OCI-LY3 (cell line): ENCODE data around the gene WDR72.

Experiments
- H2AFZ ChIP-seq: fragments of 200-600, 300-600 bp; shearing (Covaris generic); 2 replicates; pipeline ENCODE4 v1.6.0; 2014; ENCODE audit warnings: antibody characterized with exemption, low read depth, low read length
- H3K27ac ChIP-seq: fragments of 200-600, 300-600 bp; sonication (generic); 2 replicates; pipeline ENCODE4 v1.5.1; 2014; ENCODE audit warnings: mild to moderate bottlenecking, low read length, moderate library complexity, mixed read lengths
- H3K27me3 ChIP-seq: fragments of 200-600, 300-600 bp; sonication (generic); 2 replicates; pipeline ENCODE4 v1.6.1; 2014; ENCODE audit warnings: low read depth, low read length, mixed read lengths
- H3K36me3 ChIP-seq: fragments of 200-600, 300-600 bp; sonication (generic); replicated peaks from 2 replicates; pipeline ENCODE3; 2014; ENCODE audit warnings: low read depth, low read length, mixed read lengths
- H3K4me1 ChIP-seq: fragments of 300-600, 200-600 bp; sonication (generic); 2 replicates; pipeline ENCODE4 v1.6.1; 2014; ENCODE audit warnings: low read length, mixed read lengths
- H3K4me2 ChIP-seq: fragments of 200-600, 300-600 bp; sonication (generic); 2 replicates; pipeline ENCODE4 v1.6.1; 2014; ENCODE audit warnings: low read length, mixed read lengths
- H3K4me3 ChIP-seq: fragments of 300-600, 200-600 bp; sonication (generic); 2 replicates; pipeline ENCODE4 v1.5.1; 2014; ENCODE audit warnings: antibody characterized with exemption, mild to moderate bottlenecking, low read length, moderate library complexity
- H3K79me2 ChIP-seq: fragments of 300-600, 200-600 bp; shearing (Covaris generic); 2 replicates; pipeline ENCODE4 v1.6.1; 2014; ENCODE audit warnings: mild to moderate bottlenecking, low read length, mixed read lengths
- H3K9ac ChIP-seq: fragments of 300-600, 200-600 bp; shearing (Covaris generic); 2 replicates; pipeline ENCODE4 v1.6.0; 2014; ENCODE audit warnings: mild to moderate bottlenecking, low read length, moderate library complexity
- H3K9me3 ChIP-seq: fragments of 200-600, 300-600 bp; shearing (Covaris generic); 2 replicates; pipeline ENCODE4 v1.6.1; 2014; ENCODE audit warnings: low read length, mixed read lengths; ENCODE audit not compliant: insufficient read depth
- H4K20me1 ChIP-seq: fragments of 200-600, 300-600 bp; sonication (generic); 2 replicates; pipeline ENCODE4 v1.6.1; 2016; ENCODE audit warnings: low read length, mixed read lengths; ENCODE audit not compliant: insufficient read depth
- CTCF ChIP-seq: fragments of 200-600, 300-600 bp; sonication (generic); IDR thresholded peaks from 2 replicates; pipeline ENCODE4 v1.5.1; 2014; ENCODE audit warnings: antibody characterized with exemption, low read length, low read depth
- EZH2phosphoT487 ChIP-seq: fragments of 200-600 bp; shearing (Covaris generic); IDR thresholded peaks from 2 replicates; pipeline ENCODE4 v1.6.1; 2018; ENCODE audit warnings: antibody characterized with exemption, mixed run types, low read depth

Gene WDR72

GRCh38 chr15:53564647-53565046 is 194.8 kb downstream of the WDR72 start:
- Histone ChIP-seq H3K27ac (no peak overlapping the region), H3K79me2 (no peaks in the 10 kb centered on the region), H3K4me1 (no peaks in the 10 kb centered on the region), H3K4me2 (no peak overlapping the region), H3K9ac (no peak overlapping the region), H3K27me3 (no peaks in the 10 kb centered on the region), H2AFZ (no peak overlapping the region), H4K20me1 (no peaks in the 10 kb centered on the region), H3K36me3 (no peaks in the 10 kb centered on the region), H3K4me3 (no peak overlapping the region), H3K9me3 (no peaks in the 10 kb centered on the region)
- TF ChIP-seq CTCF: no peak
- no peak for TF ChIP-seq EZH2phosphoT487

GRCh38 chr15:53563627-53564026 is 195.8 kb downstream of the WDR72 start:
- H3K9me3 ChIP-seq: no peaks in the 10 kb centered on the region
- TF ChIP-seq CTCF (no peak), EZH2phosphoT487 (no peak)
- H3K4me3 ChIP-seq: no peak overlapping the region
- H3K4me1 ChIP-seq: no peaks in the 10 kb centered on the region
- H3K79me2 ChIP-seq: no peaks in the 10 kb centered on the region
- no peaks in the 10 kb centered on the region for H4K20me1 ChIP-seq
- H3K9ac ChIP-seq: no peak overlapping the region
- H3K27ac ChIP-seq: no peak overlapping the region
- H3K27me3 ChIP-seq: no peaks in the 10 kb centered on the region
- H3K36me3 ChIP-seq: no peaks in the 10 kb centered on the region
- H2AFZ ChIP-seq: no peak overlapping the region
- H3K4me2 ChIP-seq: no peak overlapping the region

GRCh38 chr15:53559364-53560277 is 199.8 kb downstream of the WDR72 start:
- no peaks in the 10 kb centered on the region for H3K79me2 ChIP-seq
- H2AFZ ChIP-seq: no peak overlapping the region
- no peaks in the 10 kb centered on the region for H4K20me1 ChIP-seq
- no peaks in the 10 kb centered on the region for H3K36me3 ChIP-seq
- no peaks in the 10 kb centered on the region for H3K4me1 ChIP-seq
- no peak overlapping the region for H3K27ac ChIP-seq
- no peak overlapping the region for H3K4me3 ChIP-seq
- TF ChIP-seq CTCF (no peak), EZH2phosphoT487 (no peak)
- H3K4me2 ChIP-seq: no peak overlapping the region
- no peak overlapping the region for H3K9ac ChIP-seq
- no peaks in the 10 kb centered on the region for H3K27me3 ChIP-seq
- no peaks in the 10 kb centered on the region for H3K9me3 ChIP-seq

GRCh38 chr15:53558384-53558783 is 201.1 kb downstream of the WDR72 start:
- Histone ChIP-seq H3K4me3 (no peak overlapping the region), H3K4me1 (no peaks in the 10 kb centered on the region), H3K9ac (no peak overlapping the region), H3K36me3 (no peaks in the 10 kb centered on the region), H3K27me3 (no peaks in the 10 kb centered on the region), H3K79me2 (no peaks in the 10 kb centered on the region), H2AFZ (no peak overlapping the region), H3K9me3 (no peaks in the 10 kb centered on the region), H3K27ac (no peak overlapping the region), H4K20me1 (no peaks in the 10 kb centered on the region), H3K4me2 (no peak overlapping the region)
- no peak for TF ChIP-seq EZH2phosphoT487
- no peak for TF ChIP-seq CTCF
